Astrocyte (in vitro differentiated cells and primary cell): Measurements from ENCODE around the gene HTR3E. TPM values are rescaled to one million over a fixed set of nuclear protein-coding genes. Genes with fewer than 3 reads are reported as not detected.

Experiments used
- DNase-seq: peaks from one replicate; pipeline ENCODE4 v3.0.0-alpha.2; 2010; ENCODE audit warnings: low read depth
- FAIRE-seq: peaks from 2 replicates; lab custom pipeline; 2011; peaks lifted over from hg19 to GRCh38; lab: Jason Lieb, UNC
- H2AFZ ChIP-seq: 2 replicates; pipeline ENCODE4 v1.6.0; 2012; ENCODE audit warnings: low read depth, low read length, inconsistent platforms
- H3K27ac ChIP-seq: 2 replicates; pipeline ENCODE4 v1.5.1; 2011; ENCODE audit warnings: low read depth, low read length, inconsistent platforms
- H3K27me3 ChIP-seq: 2 replicates; pipeline ENCODE4 v1.6.0; 2011; ENCODE audit warnings: low read length, inconsistent platforms; ENCODE audit not compliant: insufficient read depth
- H3K36me3 ChIP-seq: 2 replicates; pipeline ENCODE4 v1.5.1; 2011; ENCODE audit warnings: low read length, inconsistent platforms; ENCODE audit not compliant: insufficient read depth
- H3K4me1 ChIP-seq: 2 replicates; pipeline ENCODE4 v1.5.1; 2011; ENCODE audit warnings: low read length, inconsistent platforms; ENCODE audit not compliant: insufficient read depth
- H3K4me2 ChIP-seq: 2 replicates; pipeline ENCODE4 v1.6.0; 2012; ENCODE audit warnings: low read length, inconsistent platforms
- H3K4me3 ChIP-seq: 2 replicates; pipeline ENCODE4 v1.5.1; 2011; ENCODE audit warnings: low read depth, mild to moderate bottlenecking, low read length, inconsistent platforms; ENCODE audit not compliant: insufficient read depth
- H3K79me2 ChIP-seq: 2 replicates; pipeline ENCODE4 v1.6.0; 2012; ENCODE audit warnings: mild to moderate bottlenecking, low read length, inconsistent platforms; ENCODE audit not compliant: insufficient read depth
- H3K9ac ChIP-seq: 2 replicates; pipeline ENCODE4 v1.6.0; 2012; ENCODE audit warnings: mild to moderate bottlenecking, low read length, inconsistent platforms
- H3K9me3 ChIP-seq: 2 replicates; pipeline ENCODE4 v1.5.1; 2012; ENCODE audit warnings: low read depth, mild to moderate bottlenecking, low read length, inconsistent platforms; ENCODE audit not compliant: insufficient read depth
- H4K20me1 ChIP-seq: 2 replicates; pipeline ENCODE4 v1.6.0; 2012; ENCODE audit warnings: low read length, inconsistent platforms; ENCODE audit not compliant: insufficient read depth
- H3K27ac Mint-ChIP-seq: one replicate; pipeline ENCODE4 v1.8.0; 2021; ENCODE audit warnings: mild to moderate bottlenecking, mixed read lengths; ENCODE audit not compliant: unreplicated experiment
- H3K27me3 Mint-ChIP-seq: one replicate; pipeline ENCODE4 v1.8.0; 2021; ENCODE audit warnings: low read depth, mixed read lengths; ENCODE audit not compliant: unreplicated experiment
- H3K36me3 Mint-ChIP-seq: one replicate; pipeline ENCODE4 v1.8.0; 2021; ENCODE audit warnings: low read depth, mixed read lengths; ENCODE audit not compliant: unreplicated experiment
- H3K4me1 Mint-ChIP-seq: one replicate; pipeline ENCODE4 v1.8.0; 2021; ENCODE audit warnings: low read depth, mixed read lengths; ENCODE audit not compliant: unreplicated experiment
- H3K4me3 Mint-ChIP-seq: one replicate; pipeline ENCODE4 v1.8.0; 2021; ENCODE audit warnings: mild to moderate bottlenecking, moderate library complexity, mixed read lengths; ENCODE audit not compliant: unreplicated experiment
- H3K9me3 Mint-ChIP-seq: one replicate; pipeline ENCODE4 v1.8.0; 2021; ENCODE audit warnings: mild to moderate bottlenecking, mixed read lengths; ENCODE audit not compliant: unreplicated experiment
- EZH2 ChIP-seq: IDR thresholded peaks from 2 replicates; pipeline ENCODE4 v1.6.1; 2012; ENCODE audit warnings: mild to moderate bottlenecking, low read length, inconsistent platforms; ENCODE audit not compliant: insufficient read depth
- total RNA-seq: library from RNA; stranded (reverse); gene quantifications from 2 replicates; pipeline ENCODE4 v1.2.1, GENCODE V29; 2021
- TF ChIP-seq, protein P1 (sequence below): IDR thresholded peaks from 2 replicates; pipeline ENCODE4 v1.5.1; 2011; ENCODE audit warnings: low read depth, mild to moderate bottlenecking, inconsistent platforms, low read length, moderate library complexity; ENCODE audit not compliant: insufficient read depth

The HTR3E gene
- total RNA-seq, 1 donor from 2014 or later = not detected

DNA sequence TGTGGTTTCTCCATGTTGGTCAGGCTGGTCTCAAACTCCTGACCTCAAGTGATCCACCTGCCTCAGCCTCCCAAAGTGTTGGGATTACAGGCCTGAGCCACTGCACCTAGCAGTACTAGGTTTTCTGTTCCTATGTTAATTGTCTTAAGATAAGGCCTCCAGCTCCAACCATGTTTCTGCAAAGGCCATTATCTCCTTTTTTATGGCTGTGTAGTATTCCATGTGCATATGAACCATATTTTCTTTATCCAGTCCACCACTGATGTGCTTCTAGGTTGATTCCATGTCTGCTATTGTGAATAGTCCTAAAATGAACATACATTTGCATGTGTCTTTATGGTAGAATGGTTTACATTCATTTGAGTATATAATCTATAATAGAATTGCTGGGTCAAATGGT, 34.2 kb upstream of the HTR3E start:
- H3K36me3 ChIP-seq = no peaks in the 10 kb centered on the region
- H3K9ac ChIP-seq = no peak overlapping the region
- FAIRE-seq = no peak

DNA sequence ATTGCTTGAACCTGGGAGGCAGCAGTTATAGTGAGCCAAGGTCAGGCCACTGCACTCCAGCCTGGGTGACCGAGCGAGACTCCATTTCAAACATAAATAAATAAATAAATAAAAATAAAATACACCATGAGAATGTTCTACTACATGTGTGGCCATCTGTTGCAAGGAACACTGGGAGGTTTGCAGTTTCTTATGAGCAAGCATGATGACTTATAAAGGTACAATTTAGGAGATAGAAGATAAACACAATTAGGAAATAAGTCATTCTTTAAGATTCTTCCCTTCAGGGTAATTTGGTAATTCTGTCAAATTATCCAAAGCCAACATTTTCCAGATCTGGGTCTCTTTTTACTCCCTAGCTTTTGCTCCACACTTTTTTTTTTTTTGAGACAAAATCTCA, 30.7 kb upstream of the HTR3E start:
- DNase-seq = no peak
- Histone ChIP-seq H3K4me3 (no peak overlapping the region), H4K20me1 (no peaks in the 10 kb centered on the region), H3K36me3 (no peaks in the 10 kb centered on the region), H3K9me3 (no peaks in the 10 kb centered on the region), H3K9ac (no peak overlapping the region), H3K27me3 (no peaks in the 10 kb centered on the region), H2AFZ (no peak overlapping the region), H3K79me2 (no peaks in the 10 kb centered on the region), H3K4me2 (no peak overlapping the region), H3K27ac (no peak overlapping the region), H3K4me1 (no peaks in the 10 kb centered on the region)
- H3K4me3 Mint-ChIP-seq = no peak overlapping the region
- H3K9me3 Mint-ChIP-seq = no peaks in the 10 kb centered on the region
- no peak overlapping the region for H3K27ac Mint-ChIP-seq
- FAIRE-seq = no peak
- H3K27me3 Mint-ChIP-seq = peaks cover 13% of the 10 kb centered on the region
- no peaks in the 10 kb centered on the region for H3K36me3 Mint-ChIP-seq
- no peaks in the 10 kb centered on the region for H3K4me1 Mint-ChIP-seq
- no peak for TF ChIP-seq EZH2
- TF ChIP-seq, protein P1, sequence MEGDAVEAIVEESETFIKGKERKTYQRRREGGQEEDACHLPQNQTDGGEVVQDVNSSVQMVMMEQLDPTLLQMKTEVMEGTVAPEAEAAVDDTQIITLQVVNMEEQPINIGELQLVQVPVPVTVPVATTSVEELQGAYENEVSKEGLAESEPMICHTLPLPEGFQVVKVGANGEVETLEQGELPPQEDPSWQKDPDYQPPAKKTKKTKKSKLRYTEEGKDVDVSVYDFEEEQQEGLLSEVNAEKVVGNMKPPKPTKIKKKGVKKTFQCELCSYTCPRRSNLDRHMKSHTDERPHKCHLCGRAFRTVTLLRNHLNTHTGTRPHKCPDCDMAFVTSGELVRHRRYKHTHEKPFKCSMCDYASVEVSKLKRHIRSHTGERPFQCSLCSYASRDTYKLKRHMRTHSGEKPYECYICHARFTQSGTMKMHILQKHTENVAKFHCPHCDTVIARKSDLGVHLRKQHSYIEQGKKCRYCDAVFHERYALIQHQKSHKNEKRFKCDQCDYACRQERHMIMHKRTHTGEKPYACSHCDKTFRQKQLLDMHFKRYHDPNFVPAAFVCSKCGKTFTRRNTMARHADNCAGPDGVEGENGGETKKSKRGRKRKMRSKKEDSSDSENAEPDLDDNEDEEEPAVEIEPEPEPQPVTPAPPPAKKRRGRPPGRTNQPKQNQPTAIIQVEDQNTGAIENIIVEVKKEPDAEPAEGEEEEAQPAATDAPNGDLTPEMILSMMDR = no peak

More for the DNA sequence above, 34.2 kb upstream of the HTR3E start:
- Mint-ChIP-seq H3K4me1 (no peaks in the 10 kb centered on the region), H3K4me3 (no peak overlapping the region), H3K27me3 (peaks cover 20% of the 10 kb centered on the region), H3K9me3 (no peaks in the 10 kb centered on the region), H3K27ac (no peak overlapping the region), H3K36me3 (no peaks in the 10 kb centered on the region)
- no peak for DNase-seq
- H3K27me3 ChIP-seq = no peaks in the 10 kb centered on the region
- no peak overlapping the region for H3K4me3 ChIP-seq
- no peak overlapping the region for H3K27ac ChIP-seq
- no peak overlapping the region for H2AFZ ChIP-seq
- peaks cover 4% of the 10 kb centered on the region for H3K4me1 ChIP-seq
- no peak overlapping the region for H3K4me2 ChIP-seq
- no peaks in the 10 kb centered on the region for H3K79me2 ChIP-seq
- TF ChIP-seq, protein P1 = no peak
- no peak for TF ChIP-seq EZH2
- no peaks in the 10 kb centered on the region for H3K9me3 ChIP-seq
- no peaks in the 10 kb centered on the region for H4K20me1 ChIP-seq

- H3K79me2 ChIP-seq = no peaks in the 10 kb centered on the region
- no peaks in the 10 kb centered on the region for H3K9me3 ChIP-seq
- H3K36me3 Mint-ChIP-seq = no peaks in the 10 kb centered on the region
- no peak for FAIRE-seq
- no peak overlapping the region for H3K9ac ChIP-seq
- no peak overlapping the region for H3K27ac ChIP-seq
- H3K4me3 Mint-ChIP-seq = peak overlapping the region; percentile 34
- no peak overlapping the region for H3K4me2 ChIP-seq
- no peaks in the 10 kb centered on the region for H3K4me1 Mint-ChIP-seq
- no peak overlapping the region for H3K4me3 ChIP-seq
- peaks cover 11% of the 10 kb centered on the region for H3K27me3 Mint-ChIP-seq
- H3K9me3 Mint-ChIP-seq = no peaks in the 10 kb centered on the region
- no peak overlapping the region for H3K27ac Mint-ChIP-seq
- H2AFZ ChIP-seq = no peak overlapping the region
- H3K4me1 ChIP-seq = no peaks in the 10 kb centered on the region
- H3K27me3 ChIP-seq = no peaks in the 10 kb centered on the region
- no peaks in the 10 kb centered on the region for H3K36me3 ChIP-seq
- no peaks in the 10 kb centered on the region for H4K20me1 ChIP-seq
- TF ChIP-seq, protein P1 = no peak
- no peak for TF ChIP-seq EZH2
- no peak for DNase-seq
Observed at GRCh38 chr3:184067573-184068055, 29.2 kb upstream of the HTR3E start.
